MM.1S (cell line): ENCODE data around the gene THRB.

Experiments
- DNase-seq: peaks from one replicate; pipeline ENCODE4 v3.0.0-alpha.2; 2015
- H2AFZ ChIP-seq: fragments of 300-600 bp; sonication (generic); 2 replicates; pipeline ENCODE4 v1.6.0; 2016; ENCODE audit warnings: antibody characterized with exemption, low read length
- H3F3A ChIP-seq: fragments of 300-600 bp; sonication (generic); 2 replicates; pipeline ENCODE4 v1.6.1; 2016; ENCODE audit warnings: mild to moderate bottlenecking, antibody characterized with exemption, low read length, moderate library complexity, mixed read lengths; ENCODE audit not compliant: insufficient read depth
- H3K27ac ChIP-seq: fragments of 300-600 bp; sonication (generic); 2 replicates; pipeline ENCODE4 v1.5.1; 2016; ENCODE audit warnings: mild to moderate bottlenecking, low read length
- H3K27me3 ChIP-seq: fragments of 300-600 bp; sonication (generic); replicated peaks from 2 replicates; pipeline ENCODE4 v1.6.0; 2016; ENCODE audit warnings: low read length; ENCODE audit not compliant: insufficient read depth
- H3K36me3 ChIP-seq: fragments of 300-600 bp; sonication (generic); replicated peaks from 2 replicates; pipeline ENCODE4 v1.6.1; 2016; ENCODE audit warnings: mild to moderate bottlenecking, low read length, mixed read lengths; ENCODE audit not compliant: insufficient read depth
- H3K4me1 ChIP-seq: fragments of 300-600 bp; sonication (generic); 2 replicates; pipeline ENCODE4 v1.6.1; 2016; ENCODE audit warnings: low read length, mixed read lengths
- H3K4me2 ChIP-seq: fragments of 300-600 bp; sonication (generic); 2 replicates; pipeline ENCODE4 v1.6.0; 2016; ENCODE audit warnings: low read depth, low read length
- H3K4me3 ChIP-seq: fragments of 300-600 bp; sonication (generic); 2 replicates; pipeline ENCODE4 v1.5.1; 2016; ENCODE audit warnings: low read length, mixed read lengths
- H3K79me2 ChIP-seq: fragments of 300-600 bp; sonication (generic); 2 replicates; pipeline ENCODE4 v1.6.1; 2016; ENCODE audit warnings: mixed run types, low read length, mixed read lengths
- H3K9ac ChIP-seq: fragments of 300-600 bp; sonication (generic); 2 replicates; pipeline ENCODE4 v1.6.1; 2016; ENCODE audit warnings: low read length, mixed read lengths
- H3K9me2 ChIP-seq: fragments of 300-600 bp; sonication (generic); replicated peaks from 2 replicates; pipeline ENCODE4 v1.6.1; 2016; ENCODE audit warnings: mild to moderate bottlenecking, low read length, mixed read lengths; ENCODE audit not compliant: insufficient read depth
- H3K9me3 ChIP-seq: fragments of 300-600 bp; sonication (generic); replicated peaks from 2 replicates; pipeline ENCODE4 v1.6.1; 2016; ENCODE audit warnings: mild to moderate bottlenecking, low read length, mixed read lengths; ENCODE audit not compliant: insufficient read depth
- H4K20me1 ChIP-seq: fragments of 300-600 bp; sonication (generic); 2 replicates; pipeline ENCODE4 v1.6.1; 2016; ENCODE audit warnings: mild to moderate bottlenecking, low read length, moderate library complexity, mixed read lengths; ENCODE audit not compliant: insufficient read depth
- CTCF ChIP-seq: fragments of 300-600 bp; sonication (generic); IDR thresholded peaks from 2 replicates; pipeline ENCODE4 v1.5.1; 2016; ENCODE audit warnings: antibody characterized with exemption, low read length, mixed read lengths
- EZH2 ChIP-seq: fragments of 300-600 bp; sonication (generic); optimal IDR thresholded peaks from 2 replicates; pipeline ENCODE3; 2017; ENCODE audit warnings: low read depth, mild to moderate bottlenecking, antibody characterized with exemption, low read length, mixed read lengths
- EZH2phosphoT487 ChIP-seq: fragments of 300-600 bp; sonication (generic); IDR thresholded peaks from 2 replicates; pipeline ENCODE4 v1.6.1; 2018; ENCODE audit warnings: antibody characterized with exemption, low read length

The THRB gene

GRCh38 chr3:24310887-24311286 lies 183.8 kb downstream of the THRB start:
- DNase-seq: no peak
- H3K9ac ChIP-seq: no peak overlapping the region
- no peak overlapping the region for H2AFZ ChIP-seq
- no peaks in the 10 kb centered on the region for H3K9me2 ChIP-seq
- H3K4me2 ChIP-seq: no peak overlapping the region
- TF ChIP-seq EZH2 (no peak), CTCF (no peak), EZH2phosphoT487 (no peak)
- H3K4me3 ChIP-seq: no peak overlapping the region
- H3K4me1 ChIP-seq: no peaks in the 10 kb centered on the region
- no peaks in the 10 kb centered on the region for H3K9me3 ChIP-seq
- H3K27ac ChIP-seq: no peak overlapping the region
- no peaks in the 10 kb centered on the region for H3K27me3 ChIP-seq
- no peaks in the 10 kb centered on the region for H4K20me1 ChIP-seq
- no peaks in the 10 kb centered on the region for H3F3A ChIP-seq
- no peaks in the 10 kb centered on the region for H3K36me3 ChIP-seq
- H3K79me2 ChIP-seq: no peaks in the 10 kb centered on the region

- H3F3A ChIP-seq: no peaks in the 10 kb centered on the region
- no peaks in the 10 kb centered on the region for H3K36me3 ChIP-seq
- H3K9ac ChIP-seq: no peak overlapping the region
- H3K4me1 ChIP-seq: no peaks in the 10 kb centered on the region
- no peak overlapping the region for H2AFZ ChIP-seq
- no peaks in the 10 kb centered on the region for H3K79me2 ChIP-seq
- no peaks in the 10 kb centered on the region for H3K27me3 ChIP-seq
- no peaks in the 10 kb centered on the region for H3K9me2 ChIP-seq
- H3K4me3 ChIP-seq: no peak overlapping the region
- TF ChIP-seq CTCF (no peak), EZH2 (no peak), EZH2phosphoT487 (no peak)
- H4K20me1 ChIP-seq: no peaks in the 10 kb centered on the region
- H3K9me3 ChIP-seq: no peaks in the 10 kb centered on the region
- no peak overlapping the region for H3K4me2 ChIP-seq
- DNase-seq: no peak
- H3K27ac ChIP-seq: no peak overlapping the region
Observed at GRCh38 chr3:24306518-24306917, 188.1 kb downstream of the THRB start.

- H3K9ac ChIP-seq: no peak overlapping the region
- no peaks in the 10 kb centered on the region for H3K9me2 ChIP-seq
- H3F3A ChIP-seq: no peaks in the 10 kb centered on the region
- no peak for DNase-seq
- no peaks in the 10 kb centered on the region for H4K20me1 ChIP-seq
- no peak overlapping the region for H3K27ac ChIP-seq
- H2AFZ ChIP-seq: no peak overlapping the region
- H3K4me2 ChIP-seq: no peak overlapping the region
- no peaks in the 10 kb centered on the region for H3K36me3 ChIP-seq
- H3K4me3 ChIP-seq: no peak overlapping the region
- no peak for TF ChIP-seq EZH2
- no peak for TF ChIP-seq EZH2phosphoT487
- no peak for TF ChIP-seq CTCF
- H3K79me2 ChIP-seq: no peaks in the 10 kb centered on the region
- no peaks in the 10 kb centered on the region for H3K27me3 ChIP-seq
- H3K4me1 ChIP-seq: no peaks in the 10 kb centered on the region
- no peaks in the 10 kb centered on the region for H3K9me3 ChIP-seq
Observed at GRCh38 chr3:24305795-24306467, 188.7 kb downstream of the THRB start.
